ENCODE data around the gene SNTB2.

SNTB2 gene

DNA sequence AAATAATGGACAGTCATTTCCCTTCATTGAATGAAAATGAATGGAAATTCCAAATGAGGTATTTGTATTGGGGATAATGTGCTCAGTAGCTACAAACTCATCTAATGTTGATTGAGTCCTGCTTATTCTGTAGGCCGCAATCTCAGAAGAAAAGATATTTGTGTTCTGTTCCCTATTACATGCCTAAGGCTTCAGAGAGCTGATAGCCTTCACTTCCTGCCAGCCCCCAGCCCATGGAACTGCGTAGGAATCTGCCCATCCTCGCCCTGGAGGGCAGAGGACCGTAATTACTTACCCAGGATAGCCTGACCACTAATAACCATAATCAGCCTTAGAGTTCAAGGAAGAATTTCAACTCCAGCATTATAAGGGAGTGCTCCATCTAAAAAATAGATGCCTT is 17.9 kb upstream of the SNTB2 start:
- ATAC-seq (no peak), DNase-seq (ENCODE audit: low spot score in 2 of 2) (no peak)
- no peak overlapping the region for H3K27ac Mint-ChIP-seq
- no peaks in the 10 kb centered on the region for H3K9me3 Mint-ChIP-seq
- peaks cover 32% of the 10 kb centered on the region for H3K4me1 Mint-ChIP-seq
- H3K36me3 Mint-ChIP-seq: peaks cover 76% of the 10 kb centered on the region
- no peak overlapping the region for H3K4me3 Mint-ChIP-seq

DNA sequence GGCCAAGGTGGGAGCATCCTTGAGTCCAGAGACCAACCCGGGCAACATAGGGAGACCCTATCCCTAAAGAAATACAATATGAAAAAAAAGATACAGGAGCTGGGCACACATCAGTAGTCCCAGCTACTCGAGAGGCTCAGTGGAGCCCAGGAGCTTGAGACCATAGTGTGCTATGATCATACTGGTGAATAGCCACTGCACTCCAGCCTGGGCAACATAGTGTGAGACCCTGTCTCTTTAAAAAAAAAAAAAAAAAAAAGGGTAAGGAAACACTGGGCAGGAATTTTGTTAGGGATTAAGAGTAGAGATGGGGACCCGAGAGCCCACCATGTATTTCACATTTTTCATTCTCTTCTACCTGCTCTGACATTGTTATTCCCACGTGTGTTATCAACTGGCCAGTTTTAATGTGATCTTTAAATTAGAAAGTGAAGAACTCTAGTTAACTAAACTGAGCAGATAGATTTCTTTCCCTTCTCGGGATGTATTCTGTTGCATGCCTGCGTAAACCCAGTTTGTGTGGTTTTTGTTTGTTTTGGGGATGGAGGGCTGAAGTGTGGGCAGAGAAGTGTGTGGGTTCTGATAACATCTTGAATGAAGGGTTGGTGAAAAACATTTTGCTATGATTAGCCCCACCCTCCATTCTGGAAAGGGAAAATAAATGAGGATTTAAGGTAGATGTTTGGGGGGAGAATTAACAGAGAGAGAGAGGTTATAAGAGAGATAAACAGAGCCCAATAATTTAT is 17.2 kb upstream of the SNTB2 start:
- no peaks in the 10 kb centered on the region for H3K9me3 Mint-ChIP-seq
- H3K4me1 Mint-ChIP-seq: peaks cover 32% of the 10 kb centered on the region
- H3K4me3 Mint-ChIP-seq: no peak overlapping the region
- ATAC-seq: no peak
- no peak for DNase-seq (ENCODE audit: low spot score in 2 of 2)
- H3K27ac Mint-ChIP-seq: no peak overlapping the region
- peaks cover 74% of the 10 kb centered on the region for H3K36me3 Mint-ChIP-seq

DNA sequence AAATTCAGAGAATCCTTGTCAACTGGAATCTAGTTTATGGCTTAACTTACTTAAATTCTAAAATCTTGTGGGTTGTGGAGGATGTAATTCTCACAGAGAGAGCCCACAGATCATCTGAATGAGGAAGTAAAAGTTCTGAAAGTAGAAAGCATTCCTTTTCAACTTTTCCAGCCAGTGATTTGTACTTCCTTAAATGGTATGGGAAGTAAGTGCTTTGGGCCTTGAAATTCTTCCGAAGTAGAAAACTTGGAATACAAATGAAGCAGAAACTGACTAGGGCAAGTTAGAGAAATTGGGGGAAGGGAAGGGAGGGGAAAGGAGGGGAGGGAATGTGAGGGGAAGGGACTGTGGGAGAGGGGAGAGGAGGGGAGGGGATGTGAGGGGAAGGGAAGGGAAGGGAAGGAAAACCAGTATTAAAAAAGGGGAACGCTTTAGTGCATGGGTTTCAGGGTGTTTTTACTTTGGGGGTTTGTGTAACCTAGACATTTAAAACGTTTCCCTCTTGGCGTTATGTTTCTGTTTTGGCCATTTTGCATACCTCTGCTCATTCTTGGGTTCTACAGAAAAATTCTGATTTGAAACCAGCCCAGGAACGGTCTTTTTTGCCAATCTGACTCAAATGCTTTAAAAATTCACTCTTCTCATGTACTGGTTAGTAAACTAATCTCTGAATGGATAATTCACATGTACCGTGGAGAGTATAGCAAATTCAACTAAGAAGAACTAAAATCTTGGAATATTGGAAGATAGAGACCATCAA is 15.5 kb upstream of the SNTB2 start:
- no peaks in the 10 kb centered on the region for H3K9me3 Mint-ChIP-seq
- ATAC-seq (no peak), DNase-seq (ENCODE audit: low spot score in 2 of 2) (no peak)
- H3K36me3 Mint-ChIP-seq: peaks cover 57% of the 10 kb centered on the region
- no peak overlapping the region for H3K27ac Mint-ChIP-seq
- peaks cover 24% of the 10 kb centered on the region for H3K4me1 Mint-ChIP-seq
- no peak overlapping the region for H3K4me3 Mint-ChIP-seq

DNA sequence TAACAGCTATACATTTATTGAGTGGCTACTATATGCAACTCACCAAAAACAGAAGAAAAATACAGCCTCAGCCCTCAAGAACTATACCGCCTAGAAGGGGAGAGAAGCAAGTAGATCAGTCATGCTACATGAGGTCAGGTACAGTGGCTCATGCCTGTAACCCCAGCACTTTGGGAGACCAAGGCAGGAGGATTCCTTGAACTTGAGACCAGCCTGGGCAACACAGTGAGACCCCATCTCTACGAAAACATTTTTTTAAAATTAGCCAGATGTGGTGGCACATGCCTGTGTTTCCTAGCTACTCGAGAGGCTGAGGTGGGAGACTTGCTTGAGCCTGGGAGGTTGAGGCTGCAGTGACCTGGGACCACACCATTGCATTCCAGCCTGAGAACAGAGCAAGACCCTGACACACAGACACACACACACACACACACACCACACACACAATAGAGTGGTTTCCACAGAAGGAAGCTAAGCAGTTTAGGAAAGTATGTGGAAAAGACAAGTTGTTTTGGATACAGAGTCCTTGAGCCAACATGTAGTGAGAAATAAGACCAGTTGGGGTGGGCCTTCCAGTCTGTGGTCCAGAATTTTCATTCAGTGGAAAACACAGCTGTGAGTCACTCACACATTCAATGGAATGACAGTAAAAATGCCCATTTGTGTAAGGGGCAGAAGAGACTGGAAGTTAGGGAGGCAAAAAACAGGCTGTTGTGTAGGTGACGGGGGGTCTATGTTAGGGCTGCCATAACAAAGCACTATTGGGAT is 10.7 kb upstream of the SNTB2 start:
- Mint-ChIP-seq H3K27ac (no peak overlapping the region), H3K36me3 (peaks cover 11% of the 10 kb centered on the region), H3K4me1 (peaks cover 7% of the 10 kb centered on the region), H3K9me3 (no peaks in the 10 kb centered on the region), H3K4me3 (no peak overlapping the region)
- ATAC-seq: no peak
- DNase-seq (ENCODE audit: low spot score in 2 of 2): no peak

DNA sequence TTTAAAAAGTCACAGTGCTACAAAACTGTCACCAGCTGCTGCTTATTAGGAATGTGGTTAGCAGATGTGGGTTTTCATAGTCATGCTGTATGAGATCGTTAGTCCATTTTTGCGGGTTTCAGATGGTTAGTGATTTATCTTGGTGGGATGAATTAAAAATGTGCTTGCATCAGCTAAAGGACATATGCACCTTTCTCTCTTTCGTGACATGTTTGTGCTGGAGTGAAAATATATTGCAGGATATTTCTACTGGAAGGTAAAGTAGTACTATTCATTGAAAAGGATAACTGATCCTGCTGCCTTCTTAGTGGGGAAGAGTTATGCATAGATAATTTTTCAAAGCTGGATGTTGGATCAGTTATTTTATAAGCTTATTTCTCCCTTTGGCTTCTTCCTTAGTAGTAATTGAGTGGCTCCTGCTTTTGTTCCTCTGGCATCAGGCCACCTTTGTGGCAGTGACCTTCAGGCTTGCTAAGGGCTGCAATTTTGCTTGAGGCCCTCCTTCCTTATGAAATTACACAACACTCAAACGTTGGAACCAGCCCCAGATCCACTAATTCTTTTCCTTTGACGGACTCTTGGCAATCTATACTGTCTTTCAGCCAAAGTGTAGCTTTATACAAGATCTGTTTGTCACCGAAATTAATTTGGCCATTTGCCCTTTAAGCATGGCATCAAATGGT is 7.5 kb upstream of the SNTB2 start:
- peak; percentile 48 for ATAC-seq
- peaks cover 3% of the 10 kb centered on the region for H3K36me3 Mint-ChIP-seq
- H3K4me1 Mint-ChIP-seq: peaks cover under 1% of the 10 kb centered on the region
- H3K9me3 Mint-ChIP-seq: no peaks in the 10 kb centered on the region
- H3K27ac Mint-ChIP-seq: no peak overlapping the region
- H3K4me3 Mint-ChIP-seq: no peak overlapping the region
- DNase-seq (ENCODE audit: low spot score in 2 of 2): no peak

DNA sequence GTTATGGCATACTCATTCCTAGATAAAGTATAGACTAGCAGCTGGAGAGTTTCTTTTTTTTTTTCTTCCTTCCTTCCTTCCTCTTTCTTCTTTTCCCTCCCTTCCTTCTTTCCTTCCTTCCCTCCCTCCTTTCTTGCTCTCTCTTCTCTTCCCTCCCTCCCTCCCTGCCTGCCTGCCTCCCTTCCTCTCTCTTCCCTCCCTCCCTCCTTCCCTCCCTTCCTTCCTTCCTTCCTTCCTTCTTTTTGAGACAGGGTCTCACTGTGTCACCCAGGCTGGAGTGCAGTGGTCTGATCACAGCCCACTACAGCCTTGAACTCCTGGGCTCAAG is 7.0 kb upstream of the SNTB2 start:
- Mint-ChIP-seq H3K4me3 (no peak overlapping the region), H3K27ac (no peak overlapping the region), H3K36me3 (peaks cover 7% of the 10 kb centered on the region), H3K4me1 (peaks cover 5% of the 10 kb centered on the region), H3K9me3 (no peaks in the 10 kb centered on the region)
- no peak for DNase-seq (ENCODE audit: low spot score in 2 of 2)
- no peak for ATAC-seq

DNA sequence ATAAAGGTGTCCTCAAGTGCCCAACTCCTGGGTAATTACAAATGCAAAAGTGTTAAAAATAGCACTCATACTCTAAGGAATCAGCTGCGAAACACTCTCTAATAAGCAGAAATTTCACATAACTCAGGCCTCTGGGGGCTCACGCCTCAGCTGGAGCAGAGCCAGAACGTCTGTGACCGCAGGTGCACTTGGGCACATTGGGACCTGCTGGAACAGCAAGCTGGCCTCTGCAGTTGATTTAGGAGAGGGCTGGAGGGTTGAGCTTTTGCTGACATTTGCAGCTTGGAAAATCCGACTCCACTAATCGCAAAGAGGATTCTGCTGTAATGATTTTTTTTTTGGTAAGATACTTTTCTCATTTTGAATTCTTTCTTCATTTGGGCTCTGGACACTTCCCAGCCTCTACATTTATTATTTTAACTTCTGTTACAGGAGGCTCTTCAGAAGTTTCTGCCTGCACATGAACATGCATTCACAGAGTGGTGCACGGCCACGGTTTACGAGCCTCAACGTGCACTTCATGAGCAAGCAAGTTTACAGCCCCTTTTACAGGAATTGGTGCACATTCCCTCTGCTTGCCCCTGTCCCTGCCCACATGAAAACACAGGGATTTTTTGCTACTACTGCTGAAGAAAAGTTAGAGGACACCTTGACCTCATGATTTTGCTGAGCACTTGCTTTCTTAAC is 4.1 kb upstream of the SNTB2 start:
- DNase-seq (ENCODE audit: low spot score in 2 of 2): no peak
- ATAC-seq: no peak
- Mint-ChIP-seq H3K36me3 (peaks cover 14% of the 10 kb centered on the region), H3K4me3 (no peak overlapping the region), H3K4me1 (peaks cover 18% of the 10 kb centered on the region), H3K9me3 (no peaks in the 10 kb centered on the region), H3K27ac (no peak overlapping the region)

DNA sequence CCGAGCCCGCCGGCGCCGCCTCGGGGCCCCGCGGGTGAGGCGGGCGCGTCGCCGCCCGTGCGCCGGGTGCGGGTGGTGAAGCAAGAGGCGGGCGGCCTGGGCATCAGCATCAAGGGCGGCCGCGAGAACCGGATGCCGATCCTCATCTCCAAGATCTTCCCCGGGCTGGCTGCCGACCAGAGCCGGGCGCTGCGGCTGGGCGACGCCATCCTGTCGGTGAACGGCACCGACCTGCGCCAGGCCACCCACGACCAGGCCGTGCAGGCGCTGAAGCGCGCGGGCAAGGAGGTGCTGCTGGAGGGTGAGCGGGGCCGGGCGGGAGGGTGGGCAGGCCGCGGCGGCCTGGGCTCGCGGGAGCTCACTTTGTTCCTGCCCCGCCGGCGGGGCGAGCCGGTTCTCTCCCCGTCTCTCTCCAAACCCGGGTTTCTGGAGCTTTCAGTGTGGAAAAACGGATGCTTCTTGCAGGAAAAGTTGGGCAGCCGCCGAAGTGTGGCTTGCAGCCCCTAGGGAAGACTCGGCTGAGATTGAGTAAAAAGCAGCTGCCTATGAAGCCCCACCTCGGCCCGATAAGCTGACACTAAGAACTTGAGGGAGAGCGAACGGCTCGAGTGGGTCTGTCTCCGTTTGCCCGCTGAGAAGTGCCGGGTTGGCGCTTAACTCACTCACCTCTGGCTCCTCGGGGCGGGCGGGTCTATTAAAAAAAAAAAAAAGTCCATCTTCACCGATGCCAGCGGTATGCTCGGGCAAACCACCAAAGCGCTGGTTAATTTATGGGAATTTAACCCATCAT is 677 bp downstream of the SNTB2 start:
- H3K4me3 Mint-ChIP-seq: peak overlapping the region; percentile 95
- H3K4me1 Mint-ChIP-seq: peaks cover 55% of the 10 kb centered on the region
- peak; percentile 37 to 75 for DNase-seq (ENCODE audit: low spot score in 2 of 2)
- peak overlapping the region; percentile 95 for H3K27ac Mint-ChIP-seq
- peak; percentile 63 for ATAC-seq
- no peaks in the 10 kb centered on the region for H3K9me3 Mint-ChIP-seq
- peaks cover 28% of the 10 kb centered on the region for H3K36me3 Mint-ChIP-seq

DNA sequence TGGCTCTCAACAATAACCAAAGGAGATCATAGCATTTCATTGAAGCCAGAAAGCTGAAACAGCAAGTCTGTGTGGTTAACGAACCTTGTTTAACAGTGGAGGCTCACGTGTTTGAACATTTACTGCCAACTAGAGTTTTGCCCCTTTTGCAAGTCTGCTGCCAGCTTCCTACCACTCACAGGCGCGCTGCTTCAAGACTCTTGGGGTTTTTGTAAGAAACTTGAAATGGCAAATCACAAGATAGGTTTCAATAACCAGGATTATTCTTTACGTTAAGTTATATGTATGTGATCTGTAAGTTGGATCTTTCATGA is 1.2 kb downstream of the SNTB2 start:
- no peak for DNase-seq (ENCODE audit: low spot score in 2 of 2)
- no peak for ATAC-seq

DNA sequence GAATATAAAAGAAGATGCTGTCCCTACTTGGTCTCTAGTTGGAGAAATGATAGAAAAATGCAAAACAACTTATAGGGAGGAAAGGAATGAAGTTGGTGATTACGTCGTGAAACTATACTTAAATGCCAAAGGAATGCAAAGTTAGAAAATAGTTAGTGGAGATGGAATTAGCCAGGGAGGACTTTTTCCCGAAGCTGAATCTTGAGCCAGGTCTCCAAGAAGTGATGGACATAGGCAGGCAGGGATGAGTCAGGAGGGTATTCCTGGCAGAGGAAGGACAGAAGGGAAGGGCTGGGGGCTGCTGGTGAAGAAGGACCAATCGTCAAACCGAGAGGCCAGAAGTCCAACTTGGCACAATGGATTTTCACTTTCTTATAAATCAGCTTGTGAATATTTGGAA is 1.8 kb downstream of the SNTB2 start:
- ATAC-seq (no peak), DNase-seq (ENCODE audit: low spot score in 2 of 2) (no peak)
- Mint-ChIP-seq H3K4me1 (peaks cover 56% of the 10 kb centered on the region), H3K36me3 (peaks cover 28% of the 10 kb centered on the region), H3K27ac (peak overlapping the region; percentile 95), H3K4me3 (peak overlapping the region; percentile 95), H3K9me3 (no peaks in the 10 kb centered on the region)

More for the DNA sequence above, 1.2 kb downstream of the SNTB2 start:
- peaks cover 55% of the 10 kb centered on the region for H3K4me1 Mint-ChIP-seq
- peak overlapping the region; percentile 95 for H3K27ac Mint-ChIP-seq
- H3K36me3 Mint-ChIP-seq: peaks cover 28% of the 10 kb centered on the region
- H3K9me3 Mint-ChIP-seq: no peaks in the 10 kb centered on the region
- H3K4me3 Mint-ChIP-seq: peak overlapping the region; percentile 95

DNA sequence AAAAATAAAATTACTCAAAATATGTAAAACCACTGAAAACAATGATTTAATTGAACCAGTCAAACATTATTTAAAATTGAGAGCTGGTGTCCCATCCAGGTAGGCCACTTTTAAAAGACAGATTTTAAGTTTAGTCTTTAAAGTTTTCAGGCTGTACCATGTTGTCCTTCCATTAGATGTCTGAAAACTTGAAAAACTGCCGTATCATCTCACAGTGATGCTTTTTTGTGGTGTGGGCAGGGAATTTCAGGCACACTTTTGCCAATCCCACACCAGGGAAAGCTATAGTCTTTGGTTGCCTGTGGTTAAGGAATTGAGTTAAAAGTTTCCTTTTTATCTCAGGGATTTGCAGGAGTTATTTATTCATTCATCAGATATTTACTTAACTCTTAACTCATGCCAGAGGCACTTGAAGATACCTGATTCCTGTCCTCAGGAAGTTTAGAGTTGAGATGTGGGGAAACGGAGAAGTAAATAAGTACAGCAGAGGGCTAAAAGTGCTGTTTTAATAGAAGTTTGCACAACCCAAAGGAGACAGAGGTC is 3.2 kb downstream of the SNTB2 start:
- Mint-ChIP-seq H3K4me3 (no peak overlapping the region), H3K27ac (no peak overlapping the region), H3K4me1 (peaks cover 60% of the 10 kb centered on the region)

DNA sequence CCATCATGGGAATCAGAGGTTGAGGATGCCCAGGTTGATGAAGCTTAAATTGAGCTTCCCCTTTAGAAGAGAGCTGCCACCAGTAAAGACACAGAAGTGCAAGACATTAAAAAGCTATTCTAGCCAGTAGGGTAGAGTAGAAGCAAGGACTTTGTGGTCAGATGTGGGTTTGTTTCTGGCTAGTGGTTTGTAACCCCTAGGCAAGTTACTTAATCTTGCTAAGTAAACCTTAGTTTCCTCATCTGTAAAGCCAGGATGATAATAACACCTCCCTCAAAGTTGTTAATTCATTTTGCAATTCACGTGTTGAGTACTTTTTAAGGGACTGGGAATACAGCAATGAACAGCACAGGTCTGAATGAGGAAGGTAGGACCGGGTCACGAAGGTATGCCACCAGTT is 3.6 kb downstream of the SNTB2 start:
- DNase-seq (ENCODE audit: low spot score in 2 of 2): no peak
- H3K4me3 Mint-ChIP-seq: no peak overlapping the region
- H3K4me1 Mint-ChIP-seq: peaks cover 60% of the 10 kb centered on the region
- H3K27ac Mint-ChIP-seq: no peak overlapping the region
- peaks cover 21% of the 10 kb centered on the region for H3K36me3 Mint-ChIP-seq
- H3K9me3 Mint-ChIP-seq: no peaks in the 10 kb centered on the region
- ATAC-seq: no peak

More for the DNA sequence above, 3.2 kb downstream of the SNTB2 start:
- DNase-seq (ENCODE audit: low spot score in 2 of 2) (no peak), ATAC-seq (no peak)
- Mint-ChIP-seq H3K9me3 (no peaks in the 10 kb centered on the region), H3K36me3 (peaks cover 21% of the 10 kb centered on the region)

DNA sequence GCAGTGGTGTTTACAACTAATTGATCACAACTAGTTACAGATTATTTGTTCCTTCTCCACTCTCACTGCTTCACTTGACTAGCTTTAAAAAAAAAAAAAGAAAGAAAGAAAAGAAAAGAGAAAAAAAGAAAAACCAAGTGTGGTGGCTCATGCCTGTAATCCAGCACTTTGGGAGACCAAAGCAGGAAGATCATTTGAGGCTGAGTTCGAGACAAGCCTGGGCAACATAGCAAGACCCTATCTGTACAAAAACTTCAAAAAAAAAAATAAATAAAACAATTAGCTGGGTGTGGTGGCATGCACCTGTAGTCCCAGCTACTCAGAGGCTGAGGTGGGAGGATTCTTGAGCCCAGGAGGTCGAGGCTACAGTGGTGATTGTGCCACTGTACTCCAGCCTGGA is 4.2 kb downstream of the SNTB2 start:
- ATAC-seq (no peak), DNase-seq (ENCODE audit: low spot score in 2 of 2) (no peak)
- peaks cover 21% of the 10 kb centered on the region for H3K36me3 Mint-ChIP-seq
- H3K27ac Mint-ChIP-seq: no peak overlapping the region
- peaks cover 58% of the 10 kb centered on the region for H3K4me1 Mint-ChIP-seq
- H3K9me3 Mint-ChIP-seq: no peaks in the 10 kb centered on the region
- no peak overlapping the region for H3K4me3 Mint-ChIP-seq

DNA sequence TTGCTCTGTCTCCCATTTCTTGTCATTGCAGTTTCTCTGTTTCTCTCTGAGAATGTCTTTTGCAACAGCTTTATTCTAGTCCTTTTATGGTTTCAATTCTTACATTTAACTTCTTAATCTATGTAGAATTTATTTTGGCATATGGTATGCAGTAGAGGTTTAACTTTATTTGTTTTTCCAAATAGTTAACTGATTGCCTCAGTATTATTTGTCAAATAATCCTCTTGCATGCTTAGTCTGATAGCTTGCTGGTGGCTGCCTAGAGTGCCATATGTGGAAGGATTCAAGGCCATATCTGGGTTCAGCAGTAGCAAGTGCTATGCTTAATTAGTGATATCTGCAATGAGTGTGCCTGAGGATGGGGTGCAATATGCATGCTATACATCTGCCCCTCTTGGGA is 6.9 kb downstream of the SNTB2 start:
- H3K27ac Mint-ChIP-seq: no peak overlapping the region
- no peak for ATAC-seq
- DNase-seq (ENCODE audit: low spot score in 2 of 2): no peak
- H3K9me3 Mint-ChIP-seq: no peaks in the 10 kb centered on the region
- H3K4me3 Mint-ChIP-seq: no peak overlapping the region
- H3K36me3 Mint-ChIP-seq: peaks cover 7% of the 10 kb centered on the region
- peaks cover 46% of the 10 kb centered on the region for H3K4me1 Mint-ChIP-seq
